GM10847 (cell line): ENCODE measurements around the gene SUMO2.

Experiments
- POLR2A ChIP-seq: IDR thresholded peaks from 2 replicates; pipeline ENCODE4 v1.6.1; 2011; ENCODE audit not compliant: insufficient read length; ENCODE audit errors: extremely low read depth

The SUMO2 gene

GRCh38 chr17:75131278-75132017, 51.3 kb downstream of the SUMO2 start, which contains the start of gene NT5C:
Gene NT5C, minus strand, starts transcription at chr17:75131742. Its CDS starts 35 bp downstream, at chr17:75131707.
- TF ChIP-seq POLR2A, result peak; percentile 86

GRCh38 chr17:75130632-75131277, 52.0 kb downstream of the SUMO2 start:
- TF ChIP-seq POLR2A, result peak; percentile 13

GRCh38 chr17:75130059-75130631, 52.6 kb downstream of the SUMO2 start:
- TF ChIP-seq POLR2A, result no peak

GRCh38 chr17:75129576-75129975, 53.2 kb downstream of the SUMO2 start:
- no peak for TF ChIP-seq POLR2A

- TF ChIP-seq POLR2A, result no peak
These were observed 53.9 kb downstream of the SUMO2 start for GRCh38 chr17:75128694-75129505.

GRCh38 chr17:75126954-75127353, 55.8 kb downstream of the SUMO2 start:
- TF ChIP-seq POLR2A, result no peak

- TF ChIP-seq POLR2A, result no peak
These were observed 56.8 kb downstream of the SUMO2 start for GRCh38 chr17:75125984-75126383.

- no peak for TF ChIP-seq POLR2A
These were observed 58.0 kb downstream of the SUMO2 start for GRCh38 chr17:75124819-75125162.

GRCh38 chr17:75124041-75124818, 58.5 kb downstream of the SUMO2 start:
- TF ChIP-seq POLR2A, result no peak

- no peak for TF ChIP-seq POLR2A
These were observed 64.5 kb downstream of the SUMO2 start for GRCh38 chr17:75118307-75118706.

GRCh38 chr17:75116737-75117136, 66.0 kb downstream of the SUMO2 start:
- no peak for TF ChIP-seq POLR2A
